Uterus (tissue), 4 donors: ENCODE results near the gene GMDS. TPM values are rescaled to one million over a fixed set of nuclear protein-coding genes. Genes with fewer than 3 reads are reported as not detected.

Source experiments
- DNase-seq, 2 donors: peaks; one replicate each; pipeline ENCODE4 v3.0.0-alpha.2; 2019 to 2020
- H3K27ac ChIP-seq, 2 donors: fragments of 200-600 bp; sonication (generic); 1 replicate in 1 of 2; 2 replicates in 1 of 2; pipeline ENCODE4 v1.5.1; 2016 to 2018
- H3K27me3 ChIP-seq, 2 donors: fragments of 200-600 bp; sonication (generic); one replicate each; pipeline ENCODE4 v1.5.1; 2018 to 2019; ENCODE audit warnings: control low read depth in 1 of 2
- H3K36me3 ChIP-seq, 2 donors: fragments of 200-600 bp; sonication (generic); one replicate each; pipeline ENCODE4 v1.5.1; 2019; ENCODE audit warnings: control low read depth in 1 of 2
- H3K4me1 ChIP-seq, 2 donors: fragments of 200-600 bp; sonication (generic); one replicate each; pipeline ENCODE4 v1.5.1; 2018 to 2019; ENCODE audit warnings: control low read depth in 1 of 2
- H3K4me3 ChIP-seq, 2 donors: fragments of 200-600 bp; sonication (generic); 1 replicate in 1 of 2; 2 replicates in 1 of 2; pipeline ENCODE4 v1.5.1; 2018 to 2019; ENCODE audit warnings: mild to moderate bottlenecking in 1 of 2
- H3K9me3 ChIP-seq, 2 donors: fragments of 200-600 bp; sonication (generic); one replicate each; pipeline ENCODE4 v1.5.1; 2019; ENCODE audit warnings: control low read depth in 1 of 2
- CTCF ChIP-seq, 4 experiments: fragments of 200-600 bp in 2 of 4; fragments of 450-650 bp in 2 of 4; sonication (generic) in 2 of 4; IDR thresholded peaks; one replicate each; pipeline ENCODE4 v1.5.1; 2016 to 2019; ENCODE audit warnings: antibody characterized with exemption in 4 of 4, mild to moderate bottlenecking in 2 of 4, moderate library complexity in 1 of 4
- POLR2A ChIP-seq, 2 donors: fragments of 450-650 bp; IDR thresholded peaks; one replicate each; pipeline ENCODE4 v1.6.1; 2016; ENCODE audit warnings: antibody characterized with exemption in 2 of 2, mild to moderate bottlenecking in 1 of 2, moderate library complexity in 1 of 2
- intact Hi-C: fragments of 100-400 bp; cut with DNase I; formaldehyde crosslinking; loops from one replicate; pipeline ENCODE4 v1.15.1; 2023; ENCODE audit warnings: low total_unique reads
- total RNA-seq, 4 donors: library from RNA; depleted of rRNA in 3 of 4; stranded (reverse); fragments of >200 nt in 3 of 4; gene quantifications; one replicate each; pipeline versions ENCODE4 v1.1.0 to v1.2.4, GENCODE V29; 2014 to 2023
- donor health status: DM: yes; HTN: yes; CAD: no.

Gene GMDS
- total RNA-seq, 4 donors from 2014 or later, result 5.3 to 17.4 (median 12.9) TPM

GRCh38 chr6:1812487-1812886 is 432.9 kb downstream of the GMDS start:
- no peak for DNase-seq
- Histone ChIP-seq H3K27me3 (no peaks in the 10 kb centered on the region), H3K36me3 (no peaks in the 10 kb centered on the region), H3K4me3 (no peak overlapping the region), H3K9me3 (no peaks in the 10 kb centered on the region), H3K4me1 (no peaks in the 10 kb centered on the region), H3K27ac (no peak overlapping the region)
- TF ChIP-seq POLR2A (IDR thresholded peaks at IDR 0.05) (no peak), CTCF (IDR thresholded peaks at IDR 0.05) (no peak)
- intact Hi-C loops, result no loop called here

DNA sequence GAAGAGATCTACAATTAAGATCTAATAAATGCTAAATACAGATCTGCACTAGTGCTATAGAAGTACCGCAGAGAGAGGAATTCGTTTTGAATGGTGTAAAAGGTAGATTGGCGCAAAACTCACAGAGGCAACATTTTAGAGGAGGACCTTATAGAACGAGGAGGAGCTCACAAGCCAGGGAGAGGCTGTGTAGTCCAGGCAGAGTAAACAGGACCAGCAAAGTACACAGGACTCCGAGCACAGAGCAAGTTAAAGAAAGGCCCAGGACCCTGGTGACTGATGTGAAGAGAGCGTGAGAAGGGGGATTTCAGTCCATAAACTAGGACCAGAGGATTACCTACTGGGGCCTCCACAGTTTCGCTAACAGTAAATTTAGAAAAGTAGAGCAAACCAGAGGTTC is 433.4 kb downstream of the GMDS start:
- Histone ChIP-seq H3K4me3 (no peak overlapping the region), H3K27ac (no peak overlapping the region), H3K36me3 (no peaks in the 10 kb centered on the region), H3K4me1 (no peaks in the 10 kb centered on the region), H3K27me3 (no peaks in the 10 kb centered on the region), H3K9me3 (no peaks in the 10 kb centered on the region)
- intact Hi-C loops, result no loop called here
- DNase-seq, result no peak
- TF ChIP-seq POLR2A (IDR thresholded peaks at IDR 0.05) (no peak), CTCF (IDR thresholded peaks at IDR 0.05) (no peak)

- no peak for DNase-seq
- intact Hi-C loops, result no loop called here
- Histone ChIP-seq H3K4me1 (no peaks in the 10 kb centered on the region), H3K27ac (no peak overlapping the region), H3K36me3 (no peaks in the 10 kb centered on the region), H3K4me3 (no peak overlapping the region), H3K27me3 (no peaks in the 10 kb centered on the region), H3K9me3 (no peaks in the 10 kb centered on the region)
- no peak for TF ChIP-seq POLR2A (IDR thresholded peaks at IDR 0.05)
- TF ChIP-seq CTCF (IDR thresholded peaks at IDR 0.05), result no peak
Observed at GRCh38 chr6:1810880-1811279, 434.5 kb downstream of the GMDS start.

- Histone ChIP-seq H3K27ac (no peak overlapping the region), H3K4me3 (no peak overlapping the region), H3K4me1 (no peaks in the 10 kb centered on the region), H3K36me3 (no peaks in the 10 kb centered on the region), H3K27me3 (no peaks in the 10 kb centered on the region), H3K9me3 (no peaks in the 10 kb centered on the region)
- no peak for DNase-seq
- intact Hi-C loops, result no loop called here
- no peak for TF ChIP-seq CTCF (IDR thresholded peaks at IDR 0.05)
- TF ChIP-seq POLR2A (IDR thresholded peaks at IDR 0.05), result no peak
Observed at GRCh38 chr6:1809291-1809988, 436.0 kb downstream of the GMDS start.

GRCh38 chr6:1806935-1807334 is 438.5 kb downstream of the GMDS start:
- H3K36me3 ChIP-seq, result no peaks in the 10 kb centered on the region
- no peak for TF ChIP-seq CTCF (IDR thresholded peaks at IDR 0.05)
- H3K4me3 ChIP-seq, result no peak overlapping the region
- no peaks in the 10 kb centered on the region for H3K27me3 ChIP-seq
- peaks cover 0 to 3% of the 10 kb centered on the region in 2 donors for H3K4me1 ChIP-seq
- DNase-seq, result no peak
- no peak overlapping the region for H3K27ac ChIP-seq
- H3K9me3 ChIP-seq, result no peaks in the 10 kb centered on the region
- intact Hi-C loops, result no loop called here
